ENCODE measurements around the gene NUDT3.
"Not testable (repeated sequence)": the region's sequence is repeated elsewhere in the genome, so short reads cannot be mapped to it uniquely, and the experiment has no call there.

NUDT3 gene

GRCh38 chr6:34370361-34370760 lies 22.1 kb downstream of the NUDT3 start:
- DNase-seq (ENCODE audit: low read depth): no peak

GRCh38 chr6:34369385-34369784 lies 23.1 kb downstream of the NUDT3 start:
- DNase-seq (ENCODE audit: low read depth): no peak

- DNase-seq (ENCODE audit: low read depth): no peak
These were observed 25.9 kb downstream of the NUDT3 start for GRCh38 chr6:34366639-34366921.

GRCh38 chr6:34365781-34366638 lies 26.5 kb downstream of the NUDT3 start:
- not testable (repeated sequence) for DNase-seq (ENCODE audit: low read depth)

- not testable (repeated sequence) for DNase-seq (ENCODE audit: low read depth)
These were observed 28.8 kb downstream of the NUDT3 start for GRCh38 chr6:34363681-34364075.

GRCh38 chr6:34362909-34363680 lies 29.4 kb downstream of the NUDT3 start:
- no peak for DNase-seq (ENCODE audit: low read depth)

GRCh38 chr6:34362176-34362575 lies 30.3 kb downstream of the NUDT3 start:
- DNase-seq (ENCODE audit: low read depth): no peak

- DNase-seq (ENCODE audit: low read depth): no peak
These were observed 31.9 kb downstream of the NUDT3 start for GRCh38 chr6:34360556-34360955.

- no peak for DNase-seq (ENCODE audit: low read depth)
These were observed 32.9 kb downstream of the NUDT3 start for GRCh38 chr6:34359418-34360158.

GRCh38 chr6:34358389-34358905 lies 34.0 kb downstream of the NUDT3 start:
- no peak for DNase-seq (ENCODE audit: low read depth)

- DNase-seq (ENCODE audit: low read depth): no peak
These were observed 34.5 kb downstream of the NUDT3 start for GRCh38 chr6:34357937-34358336.

- no peak for DNase-seq (ENCODE audit: low read depth)
These were observed 36.6 kb downstream of the NUDT3 start for GRCh38 chr6:34355889-34356288.

- not testable (repeated sequence) for DNase-seq (ENCODE audit: low read depth)
These were observed 38.2 kb downstream of the NUDT3 start for GRCh38 chr6:34354230-34354629.

- DNase-seq (ENCODE audit: low read depth): not testable (repeated sequence)
These were observed 38.9 kb downstream of the NUDT3 start for GRCh38 chr6:34353530-34353929.

GRCh38 chr6:34352305-34352937 lies 40.0 kb downstream of the NUDT3 start:
- no peak for DNase-seq (ENCODE audit: low read depth)

GRCh38 chr6:34350934-34351217 lies 41.6 kb downstream of the NUDT3 start:
- no peak for DNase-seq (ENCODE audit: low read depth)

GRCh38 chr6:34350137-34350933 lies 42.1 kb downstream of the NUDT3 start:
- no peak for DNase-seq (ENCODE audit: low read depth)

- DNase-seq (ENCODE audit: low read depth): no peak
These were observed 43.3 kb downstream of the NUDT3 start for GRCh38 chr6:34349211-34349610.

GRCh38 chr6:34347303-34347702 lies 45.2 kb downstream of the NUDT3 start:
- no peak for DNase-seq (ENCODE audit: low read depth)

- DNase-seq (ENCODE audit: low read depth): no peak
These were observed 46.0 kb downstream of the NUDT3 start for GRCh38 chr6:34346175-34347119.
